Chondrocyte (in vitro differentiated cells): ENCODE data around the gene SMNDC1. TPM values are rescaled to one million over a fixed set of nuclear protein-coding genes. Genes with fewer than 3 reads are reported as not detected.

Source experiments
- DNase-seq: peaks from one replicate; pipeline ENCODE4 v3.0.0; 2021; ENCODE audit warnings: mixed read lengths, low spot score
- H3K27ac Mint-ChIP-seq: one replicate; pipeline ENCODE4 v1.8.0; 2021; ENCODE audit warnings: mild to moderate bottlenecking, moderate library complexity, mixed read lengths; ENCODE audit not compliant: unreplicated experiment
- H3K27me3 Mint-ChIP-seq: 2 replicates; pipeline ENCODE4 v1.8.0; 2021; ENCODE audit warnings: low read depth, mixed read lengths
- H3K36me3 Mint-ChIP-seq: 2 replicates; pipeline ENCODE4 v1.8.0; 2021; ENCODE audit warnings: low read depth, mixed read lengths
- H3K4me1 Mint-ChIP-seq: 2 replicates; pipeline ENCODE4 v1.8.0; 2021; ENCODE audit warnings: low read depth, mild to moderate bottlenecking, mixed read lengths
- H3K4me3 Mint-ChIP-seq: one replicate; pipeline ENCODE4 v1.8.0; 2021; ENCODE audit warnings: mild to moderate bottlenecking, moderate library complexity, mixed read lengths; ENCODE audit not compliant: unreplicated experiment
- H3K9me3 Mint-ChIP-seq: 2 replicates; pipeline ENCODE4 v1.8.0; 2021; ENCODE audit warnings: low read depth, mixed read lengths
- CTCF ChIP-seq: fragments of 200-600 bp; sonication (generic); IDR thresholded peaks from 2 replicates; pipeline ENCODE4 v1.5.0; 2021; ENCODE audit warnings: antibody characterized with exemption, mild to moderate bottlenecking, moderate library complexity
- total RNA-seq: library from RNA; stranded (reverse); gene quantifications from 3 replicates; pipeline ENCODE4 v1.2.1, GENCODE V29; 2021

Gene SMNDC1
- total RNA-seq, 1 donor from 2014 or later: 26.2 TPM

- no peak for DNase-seq
- no peak overlapping the region for H3K4me3 Mint-ChIP-seq
- H3K9me3 Mint-ChIP-seq: no peaks in the 10 kb centered on the region
- TF ChIP-seq CTCF: no peak
- H3K27ac Mint-ChIP-seq: peak overlapping the region; percentile 69
- peaks cover 41% of the 10 kb centered on the region for H3K4me1 Mint-ChIP-seq
- no peaks in the 10 kb centered on the region for H3K27me3 Mint-ChIP-seq
- H3K36me3 Mint-ChIP-seq: no peaks in the 10 kb centered on the region
Measured at GRCh38 chr10:110269374-110270318, 35.1 kb downstream of the SMNDC1 start.

GRCh38 chr10:110268971-110269370, 35.7 kb downstream of the SMNDC1 start:
- Mint-ChIP-seq H3K4me1 (peaks cover 35% of the 10 kb centered on the region), H3K4me3 (no peak overlapping the region), H3K27ac (no peak overlapping the region), H3K36me3 (no peaks in the 10 kb centered on the region), H3K9me3 (no peaks in the 10 kb centered on the region), H3K27me3 (no peaks in the 10 kb centered on the region)
- DNase-seq: no peak
- no peak for TF ChIP-seq CTCF

GRCh38 chr10:110268442-110268841, 36.3 kb downstream of the SMNDC1 start:
- peaks cover 35% of the 10 kb centered on the region for H3K4me1 Mint-ChIP-seq
- H3K27me3 Mint-ChIP-seq: no peaks in the 10 kb centered on the region
- no peak overlapping the region for H3K27ac Mint-ChIP-seq
- H3K4me3 Mint-ChIP-seq: no peak overlapping the region
- no peak for DNase-seq
- no peak for TF ChIP-seq CTCF
- no peaks in the 10 kb centered on the region for H3K9me3 Mint-ChIP-seq
- no peaks in the 10 kb centered on the region for H3K36me3 Mint-ChIP-seq

GRCh38 chr10:110267276-110267675, 37.4 kb downstream of the SMNDC1 start:
- Mint-ChIP-seq H3K9me3 (no peaks in the 10 kb centered on the region), H3K27me3 (no peaks in the 10 kb centered on the region), H3K4me3 (no peak overlapping the region), H3K36me3 (no peaks in the 10 kb centered on the region), H3K4me1 (peaks cover 44% of the 10 kb centered on the region), H3K27ac (no peak overlapping the region)
- no peak for DNase-seq
- TF ChIP-seq CTCF: no peak

- no peak for TF ChIP-seq CTCF
- Mint-ChIP-seq H3K27me3 (no peaks in the 10 kb centered on the region), H3K4me3 (no peak overlapping the region), H3K36me3 (no peaks in the 10 kb centered on the region), H3K9me3 (no peaks in the 10 kb centered on the region), H3K27ac (no peak overlapping the region), H3K4me1 (peaks cover 58% of the 10 kb centered on the region)
- DNase-seq: no peak
Measured at GRCh38 chr10:110265573-110266193, 39.0 kb downstream of the SMNDC1 start.
